Stomach (tissue), 9 donors: Measurements from ENCODE around the gene RBMS3. TPM values are rescaled to one million over a fixed set of nuclear protein-coding genes. Genes with fewer than 3 reads are reported as not detected.

Experiments used
- DNase-seq, 2 donors: peaks; one replicate each; pipeline versions ENCODE4 v3.0.0 to v3.0.0-alpha.2; 2013 to 2019
- H3K27ac ChIP-seq, 5 donors: fragments of 200-600 bp in 4 of 5; sonication (generic) in 4 of 5; one replicate each; pipeline ENCODE4 v1.5.1; 2013 to 2019; ENCODE audit warnings: mild to moderate bottlenecking in 1 of 5, moderate library complexity in 1 of 5
- H3K27me3 ChIP-seq, 3 donors: fragments of 200-600 bp; sonication (generic); one replicate each; pipeline ENCODE4 v1.5.1; 2017 to 2019; ENCODE audit warnings: mixed run types in 1 of 3
- H3K36me3 ChIP-seq, 4 donors: fragments of 200-600 bp; sonication (generic); 1 replicate in 3 of 4; 2 replicates in 1 of 4; pipeline ENCODE4 v1.5.1; 2016 to 2019
- H3K4me1 ChIP-seq, 4 donors: fragments of 200-600 bp; sonication (generic); one replicate each; pipeline ENCODE4 v1.5.1; 2016 to 2019
- H3K4me3 ChIP-seq, 4 donors: fragments of 200-600 bp; sonication (generic) in 3 of 4; one replicate each; pipeline ENCODE4 v1.5.1; 2016 to 2019; ENCODE audit warnings: mild to moderate bottlenecking in 1 of 4
- H3K9me3 ChIP-seq, 4 donors: fragments of 200-600 bp; sonication (generic); one replicate each; pipeline ENCODE4 v1.5.1; 2016 to 2019
- EP300 ChIP-seq: sonication (generic); formaldehyde crosslinking; IDR thresholded peaks from one replicate; pipeline ENCODE4 v1.6.1; 2017; ENCODE audit warnings: antibody characterized with exemption
- POLR2A ChIP-seq, 4 donors: fragments of 450-650 bp; IDR thresholded peaks; one replicate each; pipeline ENCODE4 v1.6.1; 2016; ENCODE audit warnings: antibody characterized with exemption in 4 of 4, control low read depth in 2 of 4, mild to moderate bottlenecking in 1 of 4, moderate library complexity in 1 of 4
- POLR2AphosphoS5 ChIP-seq, 3 donors: sonication (generic); formaldehyde crosslinking; IDR thresholded peaks; one replicate each; pipeline ENCODE4 v1.6.1; 2016; ENCODE audit warnings: antibody characterized with exemption in 3 of 3
- WGBS, 5 donors: extraction: QIAGEN DNeasy Blood & Tissue Kit in 3 of 5; methylation state at CpG; one replicate each; pipeline versions ENCODE4 v1.1.5 to v1.1.7; 2013 to 2018; 5-methylcytosine and 5-hydroxymethylcytosine counted together
- intact Hi-C: fragments of 100-400 bp; cut with DNase I; formaldehyde crosslinking; loops from one replicate; pipeline ENCODE4 v1.15.1; 2023; ENCODE audit warnings: low total_unique reads
- polyA plus RNA-seq, 3 donors: library from polyadenylated mRNA; stranded (reverse); fragments of 200-250 nt; gene quantifications; one replicate each; pipeline ENCODE4 v1.2.3, GENCODE V29; 2013
- total RNA-seq, 5 donors: library from RNA; depleted of rRNA; stranded (reverse); fragments of >200 nt; gene quantifications; one replicate each; pipeline versions ENCODE4 v1.1.0 to v1.2.3, GENCODE V29; 2014 to 2016
- TF ChIP-seq, protein P1 (sequence below), 7 experiments: fragments of 450-650 bp in 4 of 7; fragments of 200-600 bp in 3 of 7; sonication (generic) in 3 of 7; IDR thresholded peaks; one replicate each; pipeline ENCODE4 v1.5.1; 2016 to 2019; ENCODE audit warnings: antibody characterized with exemption in 7 of 7, control low read depth in 2 of 7, mild to moderate bottlenecking in 1 of 7
- donor health status: healthy with polysubstance abuse.
- donor health status: Bipolar disorder and iron deficiency.
- donor health status: healthy.

Gene RBMS3
- total and polyA plus RNA-seq, 8 donors: 2.0 to 103 (median 16.0) TPM

GRCh38 chr3:29314727-29315088 is 33.8 kb downstream of the RBMS3 start:
- TF ChIP-seq POLR2AphosphoS5 (IDR thresholded peaks at IDR 0.05): no peak
- TF ChIP-seq, protein P1, sequence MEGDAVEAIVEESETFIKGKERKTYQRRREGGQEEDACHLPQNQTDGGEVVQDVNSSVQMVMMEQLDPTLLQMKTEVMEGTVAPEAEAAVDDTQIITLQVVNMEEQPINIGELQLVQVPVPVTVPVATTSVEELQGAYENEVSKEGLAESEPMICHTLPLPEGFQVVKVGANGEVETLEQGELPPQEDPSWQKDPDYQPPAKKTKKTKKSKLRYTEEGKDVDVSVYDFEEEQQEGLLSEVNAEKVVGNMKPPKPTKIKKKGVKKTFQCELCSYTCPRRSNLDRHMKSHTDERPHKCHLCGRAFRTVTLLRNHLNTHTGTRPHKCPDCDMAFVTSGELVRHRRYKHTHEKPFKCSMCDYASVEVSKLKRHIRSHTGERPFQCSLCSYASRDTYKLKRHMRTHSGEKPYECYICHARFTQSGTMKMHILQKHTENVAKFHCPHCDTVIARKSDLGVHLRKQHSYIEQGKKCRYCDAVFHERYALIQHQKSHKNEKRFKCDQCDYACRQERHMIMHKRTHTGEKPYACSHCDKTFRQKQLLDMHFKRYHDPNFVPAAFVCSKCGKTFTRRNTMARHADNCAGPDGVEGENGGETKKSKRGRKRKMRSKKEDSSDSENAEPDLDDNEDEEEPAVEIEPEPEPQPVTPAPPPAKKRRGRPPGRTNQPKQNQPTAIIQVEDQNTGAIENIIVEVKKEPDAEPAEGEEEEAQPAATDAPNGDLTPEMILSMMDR (IDR thresholded peaks at IDR 0.05): no peak
- no peak for TF ChIP-seq EP300

DNA sequence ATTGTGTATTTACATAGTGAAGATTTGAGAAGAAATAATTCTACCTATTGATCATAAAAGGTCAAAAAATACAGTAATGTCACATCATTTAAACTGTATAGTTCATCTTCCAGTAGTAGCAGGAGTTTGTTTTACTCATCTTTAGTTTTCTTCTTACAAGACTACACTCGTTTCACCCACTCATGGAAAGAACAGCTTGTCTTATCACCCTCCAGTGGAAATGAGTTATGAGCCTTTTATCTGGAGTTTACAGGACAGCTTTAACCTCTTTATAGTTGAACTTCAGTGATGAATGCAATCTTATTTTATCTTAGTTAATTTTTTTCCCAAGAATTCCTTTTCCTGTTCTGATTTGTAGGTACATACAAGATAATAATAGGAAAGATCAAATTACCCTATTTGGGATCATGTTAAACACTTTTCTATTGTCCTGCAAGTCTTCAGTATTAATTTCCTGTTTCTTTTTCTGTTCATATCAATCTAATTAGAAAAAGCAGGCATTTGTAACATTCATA is 36.8 kb downstream of the RBMS3 start:
- H3K9me3 ChIP-seq: no peaks in the 10 kb centered on the region
- no peaks in the 10 kb centered on the region for H3K36me3 ChIP-seq
- WGBS, 5 donors: 8 to 20% (median 17%) methylated on average over 1 of the region's 1 CpG
- H3K4me1 ChIP-seq: peaks cover 0 to 71% (median 23%) of the 10 kb centered on the region in 4 donors
- no peaks in the 10 kb centered on the region for H3K27me3 ChIP-seq
- H3K4me3 ChIP-seq: no peak overlapping the region
- TF ChIP-seq POLR2AphosphoS5 (IDR thresholded peaks at IDR 0.05) (no peak), POLR2A (IDR thresholded peaks at IDR 0.05) (no peak), EP300 (no peak)
- TF ChIP-seq, protein P1 (IDR thresholded peaks at IDR 0.05): no peak
- no peak overlapping the region for H3K27ac ChIP-seq
- intact Hi-C loops: no loop called here
- no peak for DNase-seq

More at GRCh38 chr3:29314727-29315088, 33.8 kb downstream of the RBMS3 start:
- Histone ChIP-seq H3K27me3 (no peaks in the 10 kb centered on the region), H3K4me1 (peaks cover 0 to 82% (median 24%) of the 10 kb centered on the region in 4 donors), H3K9me3 (no peaks in the 10 kb centered on the region), H3K4me3 (no peak overlapping the region), H3K27ac (no peak overlapping the region), H3K36me3 (no peaks in the 10 kb centered on the region)
- no peak for DNase-seq
- intact Hi-C loops: no loop called here

GRCh38 chr3:29318251-29318650 is 37.4 kb downstream of the RBMS3 start:
- DNase-seq: no peak
- H3K9me3 ChIP-seq: no peaks in the 10 kb centered on the region
- H3K4me3 ChIP-seq: no peak overlapping the region
- intact Hi-C loops: no loop called here
- H3K4me1 ChIP-seq: peaks cover 0 to 70% (median 22%) of the 10 kb centered on the region in 4 donors
- WGBS, 5 donors: 80 to 88% (median 83%) methylated on average over 3 of the region's 3 CpGs
- H3K27ac ChIP-seq: no peak overlapping the region
- TF ChIP-seq POLR2AphosphoS5 (IDR thresholded peaks at IDR 0.05) (no peak), POLR2A (IDR thresholded peaks at IDR 0.05) (no peak), EP300 (no peak)
- TF ChIP-seq, protein P1 (IDR thresholded peaks at IDR 0.05): no peak
- no peaks in the 10 kb centered on the region for H3K27me3 ChIP-seq
- H3K36me3 ChIP-seq: no peaks in the 10 kb centered on the region

DNA sequence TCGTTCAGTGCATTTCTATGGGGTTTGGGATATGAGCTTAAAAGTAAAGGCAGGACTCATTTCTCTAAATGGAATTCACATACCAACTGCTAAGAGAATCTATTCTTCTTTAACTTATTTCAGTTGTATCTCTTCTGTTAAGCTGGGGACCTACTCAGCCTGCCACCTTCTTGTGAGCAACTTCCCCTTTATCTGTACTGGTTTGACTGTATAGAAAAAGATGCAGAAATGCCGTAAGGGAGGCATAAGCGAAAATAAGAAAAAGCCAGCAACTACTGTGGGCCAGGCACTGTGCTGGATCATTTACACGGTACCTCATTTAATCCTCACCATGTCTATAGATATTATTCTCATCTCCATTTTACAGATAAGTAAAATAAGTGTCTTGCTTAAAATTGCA is 38.4 kb downstream of the RBMS3 start:
- TF ChIP-seq POLR2AphosphoS5 (IDR thresholded peaks at IDR 0.05): no peak
- TF ChIP-seq, protein P1 (IDR thresholded peaks at IDR 0.05): no peak
- no peak for TF ChIP-seq EP300
- TF ChIP-seq POLR2A (IDR thresholded peaks at IDR 0.05): no peak
- intact Hi-C loops: no loop called here
- Histone ChIP-seq H3K27me3 (no peaks in the 10 kb centered on the region), H3K4me1 (peaks cover 0 to 68% (median 21%) of the 10 kb centered on the region in 4 donors), H3K4me3 (no peak overlapping the region), H3K36me3 (no peaks in the 10 kb centered on the region), H3K27ac (no peak overlapping the region), H3K9me3 (no peaks in the 10 kb centered on the region)
- no peak for DNase-seq
- 86 to 91% (median 89%) methylated on average over 4 of the region's 4 CpGs for WGBS, 5 donors
